Measurements from ENCODE around the gene INO80C.

DNA sequence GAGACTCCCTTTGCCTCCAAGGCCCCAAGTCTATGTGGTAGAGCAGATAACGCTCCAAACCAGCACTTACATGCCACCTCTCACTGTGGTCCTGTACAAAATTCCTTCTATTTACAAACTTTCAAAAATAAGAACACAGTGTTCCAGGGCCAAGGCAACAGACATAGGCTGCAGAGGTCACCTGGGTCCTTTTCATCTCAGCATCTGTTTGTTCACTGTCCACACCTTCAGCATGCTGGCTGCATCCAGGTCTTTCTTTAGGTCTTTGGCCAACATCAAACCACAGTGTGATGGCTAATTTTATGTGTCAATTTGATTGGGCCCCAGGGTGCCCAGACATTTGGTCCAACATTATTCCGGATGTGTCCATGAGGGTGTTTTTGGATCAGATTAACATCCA is 20.0 kb upstream of the INO80C start:
- TF ChIP-seq, protein P1, sequence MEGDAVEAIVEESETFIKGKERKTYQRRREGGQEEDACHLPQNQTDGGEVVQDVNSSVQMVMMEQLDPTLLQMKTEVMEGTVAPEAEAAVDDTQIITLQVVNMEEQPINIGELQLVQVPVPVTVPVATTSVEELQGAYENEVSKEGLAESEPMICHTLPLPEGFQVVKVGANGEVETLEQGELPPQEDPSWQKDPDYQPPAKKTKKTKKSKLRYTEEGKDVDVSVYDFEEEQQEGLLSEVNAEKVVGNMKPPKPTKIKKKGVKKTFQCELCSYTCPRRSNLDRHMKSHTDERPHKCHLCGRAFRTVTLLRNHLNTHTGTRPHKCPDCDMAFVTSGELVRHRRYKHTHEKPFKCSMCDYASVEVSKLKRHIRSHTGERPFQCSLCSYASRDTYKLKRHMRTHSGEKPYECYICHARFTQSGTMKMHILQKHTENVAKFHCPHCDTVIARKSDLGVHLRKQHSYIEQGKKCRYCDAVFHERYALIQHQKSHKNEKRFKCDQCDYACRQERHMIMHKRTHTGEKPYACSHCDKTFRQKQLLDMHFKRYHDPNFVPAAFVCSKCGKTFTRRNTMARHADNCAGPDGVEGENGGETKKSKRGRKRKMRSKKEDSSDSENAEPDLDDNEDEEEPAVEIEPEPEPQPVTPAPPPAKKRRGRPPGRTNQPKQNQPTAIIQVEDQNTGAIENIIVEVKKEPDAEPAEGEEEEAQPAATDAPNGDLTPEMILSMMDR (IDR thresholded peaks at IDR 0.05; ENCODE audit: borderline replicate concordance, extremely low read depth, low read length, poor library complexity, severe bottlenecking) = no peak
- TF ChIP-seq EZH2 (IDR thresholded peaks at IDR 0.05; ENCODE audit: borderline replicate concordance, low read depth, low read length, severe bottlenecking) = no peak

Measured in DND-41 (cell line).